IMR-90 (cell line): ENCODE data around the gene CANX. TPM values are rescaled to one million over a fixed set of nuclear protein-coding genes. Genes with fewer than 3 reads are reported as not detected.

Experiments used
- ATAC-seq: fragments of 200-7000 bp; cut with Tn5 transposase; 2 replicates; pipeline ENCODE4 v1.9.1; 2020; ENCODE audit warnings: low read depth, mild to moderate bottlenecking, moderate library complexity
- BruUV-seq: library from RNA; stranded (reverse); fragments of 400-500 nt; replicated peaks from 2 replicates; lab custom pipeline; 2021; lab: Mats Ljungman, UMichigan
- CTCF ChIA-PET: fragments of 300-600 bp; formaldehyde crosslinking; extraction: SDS; loops from one replicate; lab custom pipeline; 2021; ENCODE audit warnings: antibody characterized with exemption; lab: Yijun Ruan, JAX
- POLR2A ChIA-PET: fragments of 300-600 bp; sonication (Branson Sonifier 250); formaldehyde crosslinking; loops from one replicate; lab custom pipeline; 2022; ENCODE audit warnings: antibody characterized with exemption; ENCODE audit not compliant: unreplicated experiment; lab: Charles Lee
- DNase-seq: peaks from one replicate; pipeline ENCODE4 v3.0.0; 2013
- H2AFZ ChIP-seq: replicated peaks from 2 replicates; pipeline ENCODE3; 2013; ENCODE audit warnings: low read length, mild to moderate bottlenecking; ENCODE audit not compliant: poor library complexity
- H2AK5ac ChIP-seq: 2 replicates; pipeline ENCODE4 v1.6.1; 2013; ENCODE audit warnings: low read depth, low read length, inconsistent platforms
- H2AK9ac ChIP-seq: replicated peaks from 2 replicates; pipeline ENCODE3; 2013; ENCODE audit warnings: mild to moderate bottlenecking, low read depth, low read length, moderate library complexity; ENCODE audit not compliant: poor library complexity
- H2BK120ac ChIP-seq: 2 replicates; pipeline ENCODE4 v1.6.1; 2013; ENCODE audit warnings: low read depth, low read length, inconsistent platforms
- H2BK15ac ChIP-seq: 3 replicates; pipeline ENCODE4 v1.6.1; 2013; ENCODE audit warnings: low read depth, low read length, inconsistent platforms
- H2BK20ac ChIP-seq: 2 replicates; pipeline ENCODE4 v1.6.1; 2013; ENCODE audit warnings: low read depth, mild to moderate bottlenecking, inconsistent platforms, low read length, moderate library complexity
- H2BK5ac ChIP-seq: 2 replicates; pipeline ENCODE4 v1.6.1; 2013; ENCODE audit warnings: mild to moderate bottlenecking, low read depth, low read length, inconsistent platforms; ENCODE audit not compliant: poor library complexity, severe bottlenecking
- H3K14ac ChIP-seq: replicated peaks from 2 replicates; pipeline ENCODE4 v1.6.1; 2013; ENCODE audit warnings: low read depth, low read length, inconsistent platforms
- H3K18ac ChIP-seq: 2 replicates; pipeline ENCODE4 v1.6.1; 2013; ENCODE audit warnings: low read depth, low read length, control low read depth
- H3K23ac ChIP-seq: 2 replicates; pipeline ENCODE4 v1.6.1; 2013; ENCODE audit warnings: low read depth, low read length, inconsistent platforms
- H3K27ac ChIP-seq: 2 replicates; pipeline ENCODE4 v1.5.1; 2013; ENCODE audit warnings: mild to moderate bottlenecking, control low read depth, low read length; ENCODE audit not compliant: insufficient read depth
- H3K27me3 ChIP-seq: 2 replicates; pipeline ENCODE4 v1.6.1; 2013; ENCODE audit warnings: low read length; ENCODE audit not compliant: control insufficient read depth, insufficient read depth
- H3K36me3 ChIP-seq: 2 replicates; pipeline ENCODE4 v1.6.1; 2013; ENCODE audit warnings: low read length, mixed read lengths; ENCODE audit not compliant: control insufficient read depth, insufficient read depth
- H3K4ac ChIP-seq: 2 replicates; pipeline ENCODE4 v1.6.1; 2013; ENCODE audit warnings: low read depth, low read length, inconsistent platforms
- H3K4me1 ChIP-seq: 2 replicates; pipeline ENCODE4 v1.6.1; 2013; ENCODE audit warnings: low read length, mixed read lengths; ENCODE audit not compliant: control insufficient read depth, insufficient read depth
- H3K4me2 ChIP-seq: 2 replicates; pipeline ENCODE4 v1.6.1; 2013; ENCODE audit warnings: low read depth, mild to moderate bottlenecking, control low read depth, low read length, moderate library complexity
- H3K4me3 ChIP-seq: 2 replicates; pipeline ENCODE4 v1.5.1; 2013; ENCODE audit warnings: low read depth, mild to moderate bottlenecking, control low read depth, low read length, moderate library complexity; ENCODE audit not compliant: insufficient read depth
- H3K56ac ChIP-seq: 2 replicates; pipeline ENCODE4 v1.6.1; 2013; ENCODE audit warnings: low read length, inconsistent platforms; ENCODE audit not compliant: insufficient read depth; ENCODE audit errors: extremely low read depth
- H3K79me1 ChIP-seq, 2 experiments: 2 replicates each; pipeline ENCODE4 v1.6.1; 2013; ENCODE audit warnings: low read length in 2 of 2, inconsistent platforms in 1 of 2, low read depth in 1 of 2
- H3K9ac ChIP-seq: 2 replicates; pipeline ENCODE4 v1.6.1; 2013; ENCODE audit warnings: low read depth, low read length, control low read depth
- H3K9me1 ChIP-seq: 2 replicates; pipeline ENCODE4 v1.6.1; 2013; ENCODE audit warnings: low read length, inconsistent platforms; ENCODE audit not compliant: insufficient read depth
- H3K9me3 ChIP-seq: 2 replicates; pipeline ENCODE4 v1.6.1; 2013; ENCODE audit warnings: low read length; ENCODE audit not compliant: control insufficient read depth, insufficient read depth
- H4K20me1 ChIP-seq: 2 replicates; pipeline ENCODE4 v1.6.1; 2013; ENCODE audit warnings: low read length, inconsistent platforms; ENCODE audit not compliant: insufficient read depth
- H4K5ac ChIP-seq: 2 replicates; pipeline ENCODE4 v1.6.1; 2013; ENCODE audit warnings: mild to moderate bottlenecking, low read depth, low read length, control low read depth
- H4K8ac ChIP-seq, 2 experiments: 2 replicates each; pipeline ENCODE4 v1.6.1; 2013; ENCODE audit warnings: low read depth in 2 of 2, low read length in 2 of 2, control low read depth in 1 of 2, inconsistent platforms in 1 of 2
- H4K91ac ChIP-seq: 2 replicates; pipeline ENCODE4 v1.6.1; 2013; ENCODE audit warnings: low read depth, low read length, inconsistent platforms; ENCODE audit not compliant: insufficient read depth
- BHLHE40 ChIP-seq: fragments of 150-350 bp; IDR thresholded peaks from 2 replicates; pipeline ENCODE4 v1.6.1; 2016; ENCODE audit warnings: mild to moderate bottlenecking, low read depth, low read length
- CEBPB ChIP-seq: IDR thresholded peaks from 2 replicates; pipeline ENCODE4 v1.6.1; 2012; ENCODE audit warnings: low read depth, low read length, improper control_type of control experiment
- CHD1 ChIP-seq: IDR thresholded peaks from 2 replicates; pipeline ENCODE4 v1.6.1; 2012; ENCODE audit warnings: low read depth, low read length, improper control_type of control experiment
- FOS ChIP-seq: fragments of 150-350 bp; IDR thresholded peaks from 2 replicates; pipeline ENCODE4 v1.6.1; 2016; ENCODE audit warnings: low read depth, low read length
- MAFK ChIP-seq: IDR thresholded peaks from 2 replicates; pipeline ENCODE4 v1.6.1; 2012; ENCODE audit warnings: low read depth, low read length, improper control_type of control experiment
- MAZ ChIP-seq: IDR thresholded peaks from 2 replicates; pipeline ENCODE4 v1.6.1; 2012; ENCODE audit warnings: low read depth, mild to moderate bottlenecking, low read length, improper control_type of control experiment, moderate library complexity, borderline replicate concordance
- MXI1 ChIP-seq: IDR thresholded peaks from 2 replicates; pipeline ENCODE4 v1.6.1; 2012; ENCODE audit warnings: low read depth, mild to moderate bottlenecking, low read length, moderate library complexity, borderline replicate concordance
- POLR2A ChIP-seq: IDR thresholded peaks from 2 replicates; pipeline ENCODE4 v1.6.1; 2012; ENCODE audit warnings: mild to moderate bottlenecking, low read depth, low read length
- RAD21 ChIP-seq: IDR thresholded peaks from 2 replicates; pipeline ENCODE4 v1.6.1; 2012; ENCODE audit warnings: low read length, improper control_type of control experiment
- RFX5 ChIP-seq: IDR thresholded peaks from 2 replicates; pipeline ENCODE4 v1.8.0; 2012; ENCODE audit warnings: low read depth, mild to moderate bottlenecking, low read length, moderate library complexity
- USF2 ChIP-seq: fragments of 150-350 bp; IDR thresholded peaks from 2 replicates; pipeline ENCODE4 v1.6.1; 2017; ENCODE audit warnings: mild to moderate bottlenecking, antibody characterized with exemption, low read length, low read depth
- WGBS, 2 experiments: methylation state at CpG; one replicate each; pipeline versions ENCODE4 v1.1.5 to v1.1.7; 2013; ENCODE audit warnings: missing lambda C conversion rate in 2 of 2; ENCODE audit not compliant: insufficient read length in 1 of 2; ENCODE audit errors: extremely low coverage in 2 of 2; 5-methylcytosine and 5-hydroxymethylcytosine counted together
- dilution Hi-C: fragments of 300-500 bp; cut with HindIII; formaldehyde crosslinking; loops from one replicate; pipeline ENCODE4 v1.14.3; 2018; ENCODE audit warnings: low sequenced_read_pairs; ENCODE audit not compliant: unreplicated experiment
- in situ Hi-C: fragments of 300-500 bp; cut with MboI; formaldehyde crosslinking; loops from 3 replicates; pipeline ENCODE4 v1.14.3; 2019; ENCODE audit warnings: low sequenced_read_pairs, inconsistent platforms, mixed read lengths
- intact Hi-C: fragments of 100-400 bp; cut with micrococcal nuclease; formaldehyde crosslinking; loops from 2 replicates; pipeline ENCODE4 v1.10.0; 2022
- polyA plus RNA-seq, 3 experiments: library from polyadenylated mRNA; depleted of rRNA; stranded (reverse); fragments of >200 nt; gene quantifications; 2 replicates each; pipeline ENCODE4 v1.2.3, GENCODE V29; 2012; ENCODE audit warnings: low replicate concordance in 1 of 3
- total RNA-seq: library from RNA; depleted of rRNA; stranded (reverse); fragments of >200 nt; gene quantifications from 2 replicates; pipeline ENCODE4 v1.2.3, GENCODE V29; 2012
- TF ChIP-seq, protein P1 (sequence below): conservative IDR thresholded peaks from 2 replicates; pipeline ENCODE4 v1.5.1; 2012; ENCODE audit warnings: mild to moderate bottlenecking, low read depth, low read length, improper control_type of control experiment

Gene CANX
- total and polyA plus RNA-seq, 2 of the 4 experiments (the other 2 are of a cell fraction): 216 to 345 TPM

GRCh38 chr5:179730852-179731251 is 32.1 kb downstream of the CANX start:
- Histone ChIP-seq H3K79me1 (peaks cover 10 to 25% of the 10 kb centered on the region in 2 experiments), H3K4ac (no peak overlapping the region), H2BK20ac (no peak overlapping the region), H3K14ac (0 out of 2 replicates have a peak overlapping the region, but pooled peaks have one; percentile 14), H2AFZ (no peak overlapping the region), H4K8ac (no peak overlapping the region; a peak in 1 of 4 replicates), H3K4me3 (no peak overlapping the region), H3K36me3 (peaks cover 27% of the 10 kb centered on the region), H3K56ac (no peak overlapping the region), H2AK5ac (no peak overlapping the region), H4K5ac (no peak overlapping the region), H4K91ac (no peak overlapping the region), H3K4me2 (no peak overlapping the region), H3K27ac (peak overlapping the region; percentile 59; the same call in 1 of the 2 replicates), H3K9me1 (peaks cover 3% of the 10 kb centered on the region; the same call in 1 of the 2 replicates), H2BK120ac (no peak overlapping the region), H3K27me3 (no peaks in the 10 kb centered on the region), H2BK5ac (peak overlapping the region; percentile 33), H3K4me1 (peaks cover 9% of the 10 kb centered on the region), H2AK9ac (no peak overlapping the region), H4K20me1 (peaks cover 26% of the 10 kb centered on the region), H3K9ac (no peak overlapping the region; the same call in 1 of the 2 replicates), H3K9me3 (no peaks in the 10 kb centered on the region), H2BK15ac (no peak overlapping the region), H3K18ac (no peak overlapping the region), H3K23ac (peak overlapping the region; percentile 31; the same call in 1 of the 2 replicates)
- dilution Hi-C loops: no loop called here
- ChIA-PET POLR2A (no interaction called here), CTCF (interaction anchor here (1.0 kb wide), 1 partner anchor 13 kb away, joined by 3 read pairs; no protein-coding TSS in a partner anchor)
- intact Hi-C loops: loop anchor here (5.0 kb wide), 1 partner anchor 34 kb away; the partner anchor contains the start of gene CANX
- no peak for ATAC-seq
- no peak for DNase-seq
- no TSS peak for BruUV-seq
- no CpG with 5 or more reads among the region's 3 CpGs for WGBS, 2 experiments
- in situ Hi-C loops: no loop called here
- TF ChIP-seq MXI1 (no peak), RFX5 (no peak), POLR2A (no peak), CHD1 (no peak), BHLHE40 (no peak), CEBPB (no peak), MAZ (no peak), RAD21 (no peak), MAFK (no peak), USF2 (no peak), FOS (no peak)
- TF ChIP-seq, protein P1, sequence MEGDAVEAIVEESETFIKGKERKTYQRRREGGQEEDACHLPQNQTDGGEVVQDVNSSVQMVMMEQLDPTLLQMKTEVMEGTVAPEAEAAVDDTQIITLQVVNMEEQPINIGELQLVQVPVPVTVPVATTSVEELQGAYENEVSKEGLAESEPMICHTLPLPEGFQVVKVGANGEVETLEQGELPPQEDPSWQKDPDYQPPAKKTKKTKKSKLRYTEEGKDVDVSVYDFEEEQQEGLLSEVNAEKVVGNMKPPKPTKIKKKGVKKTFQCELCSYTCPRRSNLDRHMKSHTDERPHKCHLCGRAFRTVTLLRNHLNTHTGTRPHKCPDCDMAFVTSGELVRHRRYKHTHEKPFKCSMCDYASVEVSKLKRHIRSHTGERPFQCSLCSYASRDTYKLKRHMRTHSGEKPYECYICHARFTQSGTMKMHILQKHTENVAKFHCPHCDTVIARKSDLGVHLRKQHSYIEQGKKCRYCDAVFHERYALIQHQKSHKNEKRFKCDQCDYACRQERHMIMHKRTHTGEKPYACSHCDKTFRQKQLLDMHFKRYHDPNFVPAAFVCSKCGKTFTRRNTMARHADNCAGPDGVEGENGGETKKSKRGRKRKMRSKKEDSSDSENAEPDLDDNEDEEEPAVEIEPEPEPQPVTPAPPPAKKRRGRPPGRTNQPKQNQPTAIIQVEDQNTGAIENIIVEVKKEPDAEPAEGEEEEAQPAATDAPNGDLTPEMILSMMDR: no peak
